HEK293 (cell line): Measurements from ENCODE around the gene SCN8A.

ENCODE experiments used
- CTCF ChIP-seq: fragments of 450-650 bp; formaldehyde crosslinking; IDR thresholded peaks from 2 replicates; pipeline ENCODE4 v1.5.1; 2016; ENCODE audit warnings: missing biosample characterization, missing genetic modification characterization
- KLF10 ChIP-seq: fragments of 450-650 bp; IDR thresholded peaks from 2 replicates; pipeline ENCODE4 v1.5.1; 2018; ENCODE audit warnings: missing biosample characterization, mild to moderate bottlenecking, missing genetic modification characterization
- TCF7L2 ChIP-seq: IDR thresholded peaks from 2 replicates; pipeline ENCODE4 v1.6.1; 2011; ENCODE audit warnings: low read depth, mild to moderate bottlenecking, inconsistent platforms, low read length, moderate library complexity, borderline replicate concordance
- YY1 ChIP-seq: fragments of 450-650 bp; formaldehyde crosslinking; IDR thresholded peaks from 2 replicates; pipeline ENCODE4 v1.5.1; 2018; ENCODE audit warnings: missing biosample characterization, missing genetic modification characterization
- ZBTB7A ChIP-seq: fragments of 450-650 bp; formaldehyde crosslinking; IDR thresholded peaks from 2 replicates; pipeline ENCODE4 v1.5.1; 2016; ENCODE audit warnings: low read depth, missing biosample characterization, missing genetic modification characterization
- ZFP37 ChIP-seq: fragments of 450-650 bp; formaldehyde crosslinking; IDR thresholded peaks from 2 replicates; pipeline ENCODE4 v1.5.1; 2016; ENCODE audit warnings: missing biosample characterization, missing genetic modification characterization
- ZNF138 ChIP-seq: fragments of 450-650 bp; formaldehyde crosslinking; IDR thresholded peaks from 2 replicates; pipeline ENCODE4 v1.5.1; 2016; ENCODE audit warnings: missing biosample characterization, missing genetic modification characterization, borderline replicate concordance
- ZNF335 ChIP-seq: fragments of 450-650 bp; formaldehyde crosslinking; conservative IDR thresholded peaks from 2 replicates; pipeline ENCODE4 v1.5.1; 2016; ENCODE audit warnings: missing biosample characterization, missing genetic modification characterization
- ZNF404 ChIP-seq: fragments of 450-650 bp; formaldehyde crosslinking; IDR thresholded peaks from 2 replicates; pipeline ENCODE4 v1.5.1; 2017; ENCODE audit warnings: missing biosample characterization, missing genetic modification characterization
- TF ChIP-seq, protein P1 (sequence below): fragments of 450-650 bp; formaldehyde crosslinking; IDR thresholded peaks from 2 replicates; pipeline ENCODE4 v1.5.1; 2016; ENCODE audit warnings: missing biosample characterization, missing genetic modification characterization, low read depth

GRCh38 chr12:51667269-51667668 lies 76.2 kb downstream of the SCN8A start:
- TF ChIP-seq CTCF (tag by site-specific recombination) (no peak), TCF7L2 (no peak), ZBTB7A (tag by site-specific recombination) (no peak), ZNF138 (tag by site-specific recombination) (no peak), ZNF404 (no peak), YY1 (no peak), ZNF335 (no peak), KLF10 (tag by site-specific recombination) (no peak), ZFP37 (tag by site-specific recombination) (no peak)
- TF ChIP-seq, protein P1, sequence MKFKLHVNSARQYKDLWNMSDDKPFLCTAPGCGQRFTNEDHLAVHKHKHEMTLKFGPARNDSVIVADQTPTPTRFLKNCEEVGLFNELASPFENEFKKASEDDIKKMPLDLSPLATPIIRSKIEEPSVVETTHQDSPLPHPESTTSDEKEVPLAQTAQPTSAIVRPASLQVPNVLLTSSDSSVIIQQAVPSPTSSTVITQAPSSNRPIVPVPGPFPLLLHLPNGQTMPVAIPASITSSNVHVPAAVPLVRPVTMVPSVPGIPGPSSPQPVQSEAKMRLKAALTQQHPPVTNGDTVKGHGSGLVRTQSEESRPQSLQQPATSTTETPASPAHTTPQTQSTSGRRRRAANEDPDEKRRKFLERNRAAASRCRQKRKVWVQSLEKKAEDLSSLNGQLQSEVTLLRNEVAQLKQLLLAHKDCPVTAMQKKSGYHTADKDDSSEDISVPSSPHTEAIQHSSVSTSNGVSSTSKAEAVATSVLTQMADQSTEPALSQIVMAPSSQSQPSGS, result no peak
